Lower leg skin (tissue), 4 donors: ENCODE results near the gene TTC34. TPM values are rescaled to one million over a fixed set of nuclear protein-coding genes. Genes with fewer than 3 reads are reported as not detected.

ENCODE experiments used
- DNase-seq, 2 donors: peaks; one replicate each; pipeline ENCODE4 v3.0.0-alpha.2; 2019; ENCODE audit warnings: low spot score in 2 of 2
- H3K4me3 ChIP-seq: fragments of 200-600 bp; sonication (generic); 2 replicates; pipeline ENCODE4 v1.5.1; 2017; ENCODE audit warnings: mild to moderate bottlenecking, low read depth; ENCODE audit not compliant: poor library complexity, severe bottlenecking
- CTCF ChIP-seq, 3 donors: fragments of 450-650 bp; IDR thresholded peaks; one replicate each; pipeline ENCODE4 v1.5.1; 2016; ENCODE audit warnings: antibody characterized with exemption in 3 of 3, mild to moderate bottlenecking in 3 of 3, moderate library complexity in 2 of 3
- POLR2A ChIP-seq, 2 donors: fragments of 450-650 bp; IDR thresholded peaks; one replicate each; pipeline ENCODE4 v1.6.1; 2016 to 2017; ENCODE audit warnings: antibody characterized with exemption in 2 of 2, mild to moderate bottlenecking in 1 of 2, moderate library complexity in 1 of 2
- WGBS, 2 donors: methylation state at CpG; one replicate each; pipeline ENCODE4 v1.1.5; 2018; 5-methylcytosine and 5-hydroxymethylcytosine counted together
- intact Hi-C: fragments of 100-400 bp; cut with DNase I; formaldehyde crosslinking; loops from one replicate; pipeline ENCODE4 v1.15.0; 2023; ENCODE audit warnings: low total_unique reads
- total RNA-seq, 4 donors: library from RNA; depleted of rRNA; stranded (reverse); fragments of >200 nt; gene quantifications; one replicate each; pipeline ENCODE4 v1.1.0, GENCODE V29; 2016

TTC34 gene
- total RNA-seq, 4 donors from 2014 or later = 0.07 to 0.23 (median 0.17) TPM

DNA sequence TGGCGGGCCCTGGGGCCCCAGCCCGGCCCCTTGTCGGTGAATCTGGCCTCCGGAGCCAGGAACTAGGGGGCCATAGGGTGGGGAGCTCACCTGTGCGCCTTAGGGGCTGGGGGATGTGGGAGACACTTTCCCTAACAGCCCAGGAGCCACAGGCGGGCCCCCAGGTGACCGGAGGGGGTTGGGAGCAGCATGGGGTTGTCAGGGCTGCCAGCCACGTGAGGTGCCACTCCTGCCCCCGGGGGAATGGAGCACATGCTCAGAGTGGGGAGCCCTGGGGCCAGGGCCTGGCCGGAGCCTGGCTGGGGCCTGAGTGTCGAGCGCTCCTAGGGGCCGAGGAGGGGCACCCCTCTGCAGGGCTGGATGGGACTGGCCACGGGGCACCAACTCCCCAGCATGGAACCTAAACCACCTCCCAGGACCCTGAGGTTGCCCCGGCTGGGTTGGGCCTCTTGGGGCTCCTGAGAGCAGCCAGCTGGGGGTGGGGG lies 195.1 kb downstream of the TTC34 start:
- DNase-seq = peak in 1 of 2 donors; percentile 45
- no peak for TF ChIP-seq CTCF (IDR thresholded peaks at IDR 0.05)
- TF ChIP-seq POLR2A (IDR thresholded peaks at IDR 0.05) = no peak
- WGBS, 2 donors = 66 to 74% methylated on average over 14 to 15 of the region's 15 CpGs
- intact Hi-C loops = no loop called here
- H3K4me3 ChIP-seq = no peak overlapping the region

GRCh38 chr1:2605509-2606395 lies 195.7 kb downstream of the TTC34 start:
- 85 to 87% methylated on average over 34 to 44 of the region's 48 CpGs for WGBS, 2 donors
- no peak overlapping the region for H3K4me3 ChIP-seq
- DNase-seq = peak in 1 of 2 donors; percentile 70
- TF ChIP-seq CTCF (IDR thresholded peaks at IDR 0.05) = no peak
- TF ChIP-seq POLR2A (IDR thresholded peaks at IDR 0.05) = no peak
- intact Hi-C loops = no loop called here

GRCh38 chr1:2604844-2605508 lies 196.5 kb downstream of the TTC34 start:
- WGBS, 2 donors = 81% methylated on average over 14 of the region's 14 CpGs
- intact Hi-C loops = no loop called here
- no peak overlapping the region for H3K4me3 ChIP-seq
- TF ChIP-seq CTCF (IDR thresholded peaks at IDR 0.05) (no peak), POLR2A (IDR thresholded peaks at IDR 0.05) (no peak)
- peak in 1 of 2 donors; percentile 67 for DNase-seq

DNA sequence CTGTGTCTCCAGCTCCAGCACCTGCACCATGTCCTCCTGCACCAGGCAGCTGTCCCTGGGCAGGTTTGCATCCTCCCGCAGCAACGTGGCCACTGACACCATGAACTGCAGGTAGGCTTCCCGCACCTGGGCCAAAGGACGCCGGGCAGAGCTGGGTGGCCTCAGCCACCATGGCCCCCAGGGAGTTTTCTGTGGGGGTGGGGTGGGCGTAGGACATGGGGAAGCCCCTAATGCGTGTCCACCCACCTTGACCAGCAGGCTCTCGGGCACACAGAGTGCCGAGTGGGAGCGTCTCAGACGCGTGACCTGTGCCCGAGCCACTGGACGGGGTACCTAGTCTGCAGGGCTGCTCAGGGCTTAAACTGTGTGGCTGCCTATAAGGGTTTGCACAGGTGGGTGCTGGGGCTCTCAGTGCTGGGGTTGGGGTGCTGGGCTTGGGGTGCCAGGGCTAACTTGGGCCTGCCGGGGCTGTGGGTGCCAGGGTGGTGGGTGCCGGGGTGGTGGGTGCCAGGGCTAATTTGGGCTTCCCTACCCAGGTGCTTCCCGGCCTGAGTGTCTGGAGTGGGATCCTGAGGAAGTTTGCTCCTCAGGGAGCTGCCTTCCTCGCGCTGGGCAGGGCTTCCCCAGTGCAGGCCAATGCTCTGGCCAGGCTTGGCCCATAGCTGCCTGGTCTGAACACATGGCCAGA lies 197.2 kb downstream of the TTC34 start:
- DNase-seq = peak in 1 of 2 donors; percentile 70
- intact Hi-C loops = no loop called here
- H3K4me3 ChIP-seq = no peak overlapping the region
- no peak for TF ChIP-seq CTCF (IDR thresholded peaks at IDR 0.05)
- 76 to 85% methylated on average over 6 to 15 of the region's 19 CpGs for WGBS, 2 donors

DNA sequence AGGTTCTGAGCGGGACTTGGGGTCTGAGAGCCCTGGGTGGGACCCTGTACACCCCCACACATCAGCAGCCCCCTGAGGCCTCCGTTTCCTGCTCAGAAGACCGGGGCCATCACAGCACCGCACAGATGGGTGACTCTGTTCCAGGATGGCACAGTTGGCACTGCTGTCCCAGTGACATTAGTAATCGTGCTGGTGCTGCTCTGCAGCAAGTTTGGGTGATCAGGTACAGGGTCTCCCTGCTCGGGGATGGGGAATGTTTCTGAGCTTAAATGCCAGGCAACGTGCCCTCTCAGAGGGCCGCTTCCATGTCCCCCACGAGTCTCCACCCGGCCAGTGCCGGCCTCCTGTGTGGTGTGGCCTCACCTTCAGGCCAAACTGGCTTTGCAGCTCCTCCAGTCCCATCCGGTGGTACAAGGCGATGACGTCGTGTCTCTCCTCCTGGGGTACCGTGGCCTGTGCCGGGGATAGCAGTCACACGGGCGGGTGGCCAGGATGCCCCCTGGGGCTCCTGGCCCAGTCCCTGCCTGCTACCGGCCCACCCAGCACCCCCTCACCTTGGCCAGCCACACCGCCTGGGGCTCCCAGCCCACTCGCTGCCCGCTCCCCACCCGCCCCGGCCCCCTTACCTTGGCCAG lies 197.9 kb downstream of the TTC34 start:
- WGBS, 2 donors = 75 to 79% methylated on average over 24 to 25 of the region's 25 CpGs
- TF ChIP-seq POLR2A (IDR thresholded peaks at IDR 0.05) (no peak), CTCF (IDR thresholded peaks at IDR 0.05) (no peak)
- peak in 1 of 2 donors; percentile 84 for DNase-seq
- intact Hi-C loops = no loop called here
- no peak overlapping the region for H3K4me3 ChIP-seq
